Activated CD4-positive, alpha-beta T cell treated with anti-CD3 and anti-CD28 coated beads, Interleukin-2, amount 10 ng/mL, durations not matched to agents 7 days and 5 days (primary cell): ENCODE results near the gene PIGZ. TPM values are rescaled to one million over a fixed set of nuclear protein-coding genes. Genes with fewer than 3 reads are reported as not detected.
A peak's percentile ranks its signal among the peaks of the same experiment; 100 is the strongest.
"Not testable (repeated sequence)": the region's sequence is repeated elsewhere in the genome, so short reads cannot be mapped to it uniquely, and the experiment has no call there.

Experiments
- CTCF ChIA-PET: fragments of 350-600 bp; sonication (Branson Sonifier 250); formaldehyde crosslinking; loops from one replicate; lab custom pipeline; 2021; ENCODE audit warnings: antibody characterized with exemption; lab: Charles Lee
- POLR2A ChIA-PET: fragments of 350-600 bp; sonication (Branson Sonifier 250); formaldehyde crosslinking; loops from one replicate; lab custom pipeline; 2021; ENCODE audit warnings: antibody characterized with exemption; lab: Charles Lee
- DNase-seq: peaks from one replicate; pipeline ENCODE4 v3.0.0-alpha.2; 2020
- H3K27ac Mint-ChIP-seq: one replicate; pipeline ENCODE4 v1.8.0; 2021; ENCODE audit warnings: mild to moderate bottlenecking, moderate library complexity, mixed read lengths
- H3K27me3 Mint-ChIP-seq: one replicate; pipeline ENCODE4 v1.8.0; 2021; ENCODE audit warnings: mixed read lengths
- H3K36me3 Mint-ChIP-seq: one replicate; pipeline ENCODE4 v1.8.0; 2021; ENCODE audit warnings: low read depth, mixed read lengths
- H3K4me1 Mint-ChIP-seq: one replicate; pipeline ENCODE4 v1.8.0; 2021; ENCODE audit warnings: mixed read lengths
- H3K4me3 Mint-ChIP-seq: one replicate; pipeline ENCODE4 v1.8.0; 2021; ENCODE audit warnings: mild to moderate bottlenecking, moderate library complexity, mixed read lengths
- H3K9me3 Mint-ChIP-seq: one replicate; pipeline ENCODE4 v1.8.0; 2021; ENCODE audit warnings: mixed read lengths
- total RNA-seq, 2 experiments: library from RNA; stranded (reverse); gene quantifications; one replicate each; pipeline ENCODE4 v1.2.3, GENCODE V29; 2021

PIGZ gene
- total RNA-seq, 2 experiments from 2014 or later, result 2.6 to 2.7 TPM

DNA sequence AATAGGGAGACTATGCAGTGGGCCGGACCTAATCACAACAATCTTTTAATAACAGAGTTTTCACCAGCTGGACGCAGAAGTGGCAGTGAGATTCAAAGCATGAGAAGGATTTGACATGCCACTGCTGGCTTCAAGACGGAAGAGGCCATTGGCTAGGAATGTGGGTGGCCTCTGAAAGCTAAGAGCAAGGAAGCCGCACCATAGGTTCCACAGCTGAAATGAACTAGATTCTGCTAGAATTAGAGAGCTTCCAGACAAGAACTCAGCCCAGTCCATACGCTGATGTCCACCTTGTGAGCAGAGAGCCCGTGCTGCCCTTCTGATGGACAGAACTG is 19.4 kb downstream of the PIGZ start:
- H3K27me3 Mint-ChIP-seq, result peaks cover 6% of the 10 kb centered on the region
- POLR2A ChIA-PET, result no interaction called here
- H3K4me1 Mint-ChIP-seq, result peaks cover 4% of the 10 kb centered on the region
- H3K9me3 Mint-ChIP-seq, result no peaks in the 10 kb centered on the region
- DNase-seq, result no peak
- H3K4me3 Mint-ChIP-seq, result no peak overlapping the region
- H3K36me3 Mint-ChIP-seq, result peaks cover 3% of the 10 kb centered on the region
- H3K27ac Mint-ChIP-seq, result no peak overlapping the region
- CTCF ChIA-PET, result interaction anchor here (0.7 to 0.8 kb wide), 3 partner anchors 18 to 420 kb away, joined by 3 to 4 read pairs (median 3); no protein-coding TSS in a partner anchor

DNA sequence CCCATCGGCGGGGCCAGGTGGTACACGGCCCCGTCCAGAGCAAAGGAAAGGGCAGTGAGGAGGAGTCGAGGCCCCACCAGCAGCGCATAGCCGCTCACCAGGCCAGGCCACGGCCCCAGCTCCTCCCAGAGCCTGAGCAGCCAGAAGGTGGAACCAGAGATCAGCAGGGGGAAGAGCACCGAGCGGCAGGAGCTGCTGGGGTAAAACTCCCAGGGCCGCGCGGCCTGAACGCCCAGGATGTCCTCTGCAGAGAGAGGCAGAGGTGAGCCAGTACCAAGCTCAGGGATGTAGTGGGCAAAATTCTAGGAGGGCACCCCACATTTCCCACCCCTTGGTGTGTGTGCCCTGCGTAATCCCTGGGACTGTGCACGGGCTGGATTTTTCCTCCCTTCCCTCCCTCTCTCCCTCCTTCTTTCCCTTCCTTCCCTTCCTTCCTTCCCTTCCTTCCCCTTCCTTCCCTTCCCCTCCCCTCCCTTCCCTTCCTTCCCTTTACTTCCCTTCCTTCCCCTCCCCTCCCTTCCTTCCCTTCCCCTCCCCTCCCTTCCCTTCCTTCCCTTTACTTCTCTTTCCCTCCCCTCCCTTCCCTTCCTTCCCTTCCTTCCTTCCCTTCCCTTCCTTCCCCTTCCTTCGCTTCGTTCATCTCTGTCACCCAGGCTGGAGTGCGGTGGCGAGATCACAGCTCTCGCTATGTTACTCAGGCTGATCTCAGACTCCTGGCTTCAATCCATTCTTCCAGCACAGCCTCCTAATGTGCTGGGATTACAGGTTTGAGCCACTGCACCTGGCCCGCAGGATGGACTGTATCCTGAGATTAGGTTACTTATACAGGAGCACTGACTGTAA is 20.0 kb downstream of the PIGZ start:
- CTCF ChIA-PET, result interaction anchor here (0.8 kb wide), 1 partner anchor 30 kb away, joined by 3 read pairs; no protein-coding TSS in a partner anchor
- Mint-ChIP-seq H3K27ac (no peak overlapping the region), H3K9me3 (no peaks in the 10 kb centered on the region), H3K4me3 (no peak overlapping the region), H3K36me3 (peaks cover 3% of the 10 kb centered on the region), H3K4me1 (peaks cover 10% of the 10 kb centered on the region), H3K27me3 (peaks cover 6% of the 10 kb centered on the region)
- POLR2A ChIA-PET, result no interaction called here
- no peak for DNase-seq

DNA sequence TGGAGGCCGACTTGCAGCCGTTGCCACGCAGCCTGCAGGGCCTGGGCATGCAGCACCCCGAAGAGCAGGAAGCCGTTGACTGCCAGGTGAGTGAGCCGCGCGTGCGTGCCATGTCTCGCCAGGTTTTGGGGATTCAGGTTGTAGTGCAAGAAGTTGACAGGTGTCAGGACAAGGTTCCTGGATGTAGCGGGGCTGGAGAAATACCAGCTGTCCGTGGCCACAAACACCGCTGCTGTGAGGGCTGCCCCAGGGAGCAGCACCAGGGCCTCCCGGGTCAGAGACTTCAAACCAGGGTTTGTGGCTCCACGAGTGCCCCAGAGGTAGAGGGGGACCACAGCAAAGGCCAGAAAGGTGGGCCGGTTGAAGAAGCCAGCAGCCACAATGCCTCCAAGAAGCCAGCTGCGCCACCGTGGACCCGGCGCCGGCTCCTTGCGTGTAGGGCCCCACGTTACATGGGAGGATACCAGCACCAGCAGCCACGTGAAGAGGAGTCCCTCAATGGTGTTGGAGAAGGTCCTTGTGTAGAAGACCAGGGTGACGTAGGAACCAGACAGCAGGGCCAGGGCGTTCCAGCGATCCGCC is 20.7 kb downstream of the PIGZ start:
- CTCF ChIA-PET, result no interaction called here
- Mint-ChIP-seq H3K27ac (no peak overlapping the region), H3K4me1 (peaks cover 16% of the 10 kb centered on the region), H3K4me3 (no peak overlapping the region), H3K9me3 (no peaks in the 10 kb centered on the region), H3K27me3 (peaks cover under 1% of the 10 kb centered on the region), H3K36me3 (peaks cover 8% of the 10 kb centered on the region)
- DNase-seq, result no peak
- POLR2A ChIA-PET, result no interaction called here

DNA sequence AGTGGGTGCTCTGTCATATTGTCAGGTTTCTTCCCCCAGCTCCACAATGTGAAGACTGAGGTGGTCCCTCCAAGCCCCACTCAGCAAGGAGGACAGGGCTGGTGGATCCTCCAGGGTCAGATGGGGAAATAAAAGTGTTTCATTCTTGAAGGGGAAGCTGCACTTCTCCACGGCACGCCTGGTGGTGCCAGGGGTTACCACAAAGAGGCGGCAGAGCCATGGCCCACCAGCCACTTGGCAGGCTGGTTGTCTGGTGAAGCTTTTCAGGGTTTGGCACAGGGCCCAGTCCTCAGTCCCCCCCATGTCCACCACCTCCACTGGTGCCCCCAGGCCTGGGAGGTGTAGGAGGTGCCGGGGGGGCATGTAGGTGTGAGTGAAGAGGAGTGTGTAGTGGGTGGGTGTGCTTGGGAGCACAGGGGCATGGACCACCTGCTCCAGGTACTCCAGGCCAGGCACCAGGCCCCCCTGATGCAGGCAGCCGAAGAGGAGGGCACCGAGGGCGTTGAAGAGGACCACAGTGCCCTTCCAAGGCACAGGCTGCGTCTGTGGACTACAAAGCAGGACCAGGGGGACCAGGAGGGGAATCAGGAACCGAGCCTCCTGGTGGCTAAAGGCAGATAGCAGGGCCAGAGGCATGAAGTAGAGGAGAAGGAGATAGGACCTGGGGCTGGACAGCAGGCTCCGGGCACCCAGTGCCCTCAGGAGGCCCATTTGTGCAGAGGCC is 21.3 kb downstream of the PIGZ start:
- POLR2A ChIA-PET, result no interaction called here
- no peak overlapping the region for H3K27ac Mint-ChIP-seq
- DNase-seq, result no peak

DNA sequence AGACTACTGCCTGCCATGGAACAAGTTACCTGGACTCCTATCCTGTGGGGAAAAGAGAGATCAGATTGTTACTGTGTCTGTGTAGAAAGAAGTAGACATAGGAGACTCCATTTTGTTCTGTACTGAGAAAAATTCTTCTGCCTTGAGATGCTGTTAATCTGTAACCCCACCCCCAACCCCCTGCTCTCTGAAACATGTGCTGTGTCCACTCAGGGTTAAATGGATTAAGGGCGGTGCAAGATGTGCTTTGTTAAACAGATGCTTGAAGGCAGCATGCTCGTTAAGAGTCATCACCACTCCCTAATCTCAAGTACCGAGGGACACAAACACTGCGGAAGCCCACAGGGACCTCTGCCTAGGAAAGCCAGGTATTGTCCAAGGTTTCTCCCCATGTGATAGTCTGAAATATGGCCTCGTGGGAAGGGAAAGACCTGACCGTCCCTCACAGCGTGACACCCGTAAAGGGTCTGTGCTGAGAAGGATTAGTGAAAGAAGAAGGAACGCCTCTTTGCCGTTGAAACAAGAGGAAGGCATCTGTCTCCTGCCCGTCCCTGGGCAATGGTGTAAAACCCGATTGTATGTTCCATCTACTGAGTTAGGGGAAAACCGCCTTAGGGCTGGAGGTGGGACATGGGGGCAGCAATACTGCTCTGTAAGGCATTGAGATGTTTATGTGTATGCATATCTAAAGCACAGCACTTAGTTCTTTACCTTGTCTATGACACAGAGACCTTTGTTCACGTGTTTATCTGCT is 24.4 kb downstream of the PIGZ start:
- peak overlapping the region; percentile 94 for H3K4me3 Mint-ChIP-seq
- POLR2A ChIA-PET, H3K27me3 Mint-ChIP-seq, H3K9me3 Mint-ChIP-seq, DNase-seq: not testable (repeated sequence)
- H3K36me3 Mint-ChIP-seq, result peaks cover 18% of the 10 kb centered on the region
- H3K27ac Mint-ChIP-seq, result peak overlapping the region; percentile 52
- H3K4me1 Mint-ChIP-seq, result peaks cover 40% of the 10 kb centered on the region
- CTCF ChIA-PET, result interaction anchor here (3.0 kb wide), 1 partner anchor 25 kb away, joined by 15 read pairs; the partner anchor contains the start of gene PIGZ

More for the DNA sequence above, 21.3 kb downstream of the PIGZ start:
- H3K4me3 Mint-ChIP-seq, result no peak overlapping the region
- H3K9me3 Mint-ChIP-seq, result no peaks in the 10 kb centered on the region
- peaks cover 16% of the 10 kb centered on the region for H3K4me1 Mint-ChIP-seq
- H3K27me3 Mint-ChIP-seq, result no peaks in the 10 kb centered on the region
- peaks cover 9% of the 10 kb centered on the region for H3K36me3 Mint-ChIP-seq
- CTCF ChIA-PET, result no interaction called here

DNA sequence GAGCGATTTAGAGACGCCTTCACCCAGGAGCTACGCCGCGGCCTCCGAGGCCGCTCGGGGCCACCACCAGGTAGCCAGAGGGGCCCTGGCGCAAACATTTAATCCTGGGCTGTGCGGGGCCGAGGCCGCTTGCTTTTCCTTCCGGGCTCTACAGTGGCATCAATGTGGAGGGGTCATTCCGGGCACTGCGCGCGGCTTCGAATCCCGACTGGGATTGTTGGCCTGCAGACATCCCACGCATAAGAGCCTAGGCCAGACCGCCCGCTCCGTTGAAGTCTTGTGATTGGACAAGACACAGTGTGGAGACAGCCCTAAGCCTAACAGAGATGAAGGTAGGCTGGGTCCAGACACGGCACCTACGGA is 25.7 kb downstream of the PIGZ start:
- peak; percentile 22 for DNase-seq
- Mint-ChIP-seq H3K9me3 (no peaks in the 10 kb centered on the region), H3K4me3 (peak overlapping the region; percentile 94), H3K27me3 (no peaks in the 10 kb centered on the region), H3K4me1 (peaks cover 46% of the 10 kb centered on the region), H3K36me3 (peaks cover 28% of the 10 kb centered on the region), H3K27ac (peak overlapping the region; percentile 94)
- POLR2A ChIA-PET, result interaction anchor here (0.6 kb wide), 1 partner anchor 8 kb away, joined by 3 read pairs; no protein-coding TSS in a partner anchor
- CTCF ChIA-PET, result interaction anchor here (0.6 to 3.0 kb wide), 23 partner anchors 8 to 895 kb away, joined by 3 to 15 read pairs (median 4); partner anchors contain the start of genes PAK2, PIGZ and SENP5

DNA sequence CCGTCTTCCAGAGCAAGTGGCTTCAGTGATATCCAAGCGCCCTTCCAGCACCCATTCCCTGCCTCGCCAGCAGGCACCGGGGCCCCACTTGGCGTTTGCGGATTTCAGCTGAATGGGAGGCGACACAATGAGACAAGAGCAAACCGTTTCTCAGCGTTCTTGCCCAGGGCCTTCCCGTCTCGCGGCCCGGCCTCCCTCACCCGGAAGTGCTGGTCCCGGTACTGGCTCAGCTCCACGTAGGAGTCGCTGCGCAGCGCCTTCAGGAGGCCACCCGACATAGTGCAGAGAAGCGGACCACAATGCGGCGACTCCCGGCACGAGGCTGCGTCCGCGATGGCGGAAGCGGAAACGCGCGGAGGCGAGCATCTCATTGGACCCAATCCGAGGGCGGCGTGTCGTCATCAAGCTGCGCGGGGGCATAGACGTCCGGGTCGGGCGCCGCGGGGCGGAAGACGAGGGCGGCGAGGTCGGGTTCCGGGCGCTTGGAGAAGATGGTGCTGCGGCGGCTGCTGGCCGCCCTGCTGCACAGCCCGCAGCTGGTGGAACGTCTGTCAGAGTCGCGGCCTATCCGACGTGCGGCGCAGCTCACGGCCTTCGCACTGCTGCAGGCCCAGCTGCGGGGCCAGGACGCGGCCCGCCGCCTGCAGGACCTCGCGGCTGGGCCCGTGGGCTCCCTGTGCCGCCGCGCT is 26.3 kb downstream of the PIGZ start, which contains the start of gene NCBP2:
Gene NCBP2, minus strand, starts transcription at position 303 of the 689 bp plus-strand sequence. Its CDS starts 25 bp downstream, at position 278.
- DNase-seq, result peak; percentile 100
- peak within 1 kb of the TSS; percentile 94 for H3K4me3 Mint-ChIP-seq
- no peaks in the 10 kb centered on the region for H3K27me3 Mint-ChIP-seq
- H3K9me3 Mint-ChIP-seq, result no peaks in the 10 kb centered on the region
- ChIA-PET CTCF (interaction anchor here (0.5 to 3.0 kb wide), 28 partner anchors 8 to 896 kb away, joined by 3 to 15 read pairs (median 4); partner anchors contain the start of genes PAK2, PIGZ and SENP5), POLR2A (interaction anchor here (0.6 kb wide), 1 partner anchor 8 kb away, joined by 3 read pairs; no protein-coding TSS in a partner anchor)
- H3K4me1 Mint-ChIP-seq, result peaks cover 47% of the 10 kb centered on the region
- H3K36me3 Mint-ChIP-seq, result peaks cover 33% of the 10 kb centered on the region
- peak within 1 kb of the TSS; percentile 96 for H3K27ac Mint-ChIP-seq

DNA sequence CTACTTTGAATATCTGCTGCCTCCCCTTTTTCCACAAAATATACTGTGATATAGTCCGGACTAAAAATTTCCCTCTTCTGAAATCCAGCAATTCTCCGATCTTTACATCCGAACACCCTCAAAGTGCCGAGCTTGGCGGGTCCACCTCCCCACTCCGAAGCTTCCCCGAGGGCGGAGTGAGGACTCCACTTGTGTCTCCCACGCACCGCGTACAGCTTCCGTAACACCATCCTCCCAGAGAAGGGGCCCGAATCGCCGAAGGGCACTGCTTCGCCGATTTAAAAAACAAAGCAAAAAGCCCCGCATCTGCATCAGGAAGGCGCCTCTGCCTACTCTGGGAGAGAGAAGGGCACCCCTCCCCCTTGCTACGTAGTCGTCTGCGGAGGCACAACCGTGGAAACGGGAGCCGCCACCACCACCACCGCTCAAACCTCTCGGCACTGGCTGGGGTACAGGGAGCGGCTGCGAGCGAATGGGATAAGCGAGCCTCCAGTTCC is 26.9 kb downstream of the PIGZ start:
- Mint-ChIP-seq H3K27ac (peak overlapping the region; percentile 96), H3K27me3 (no peaks in the 10 kb centered on the region), H3K9me3 (no peaks in the 10 kb centered on the region), H3K36me3 (peaks cover 39% of the 10 kb centered on the region), H3K4me1 (peaks cover 53% of the 10 kb centered on the region), H3K4me3 (peak overlapping the region; percentile 94)
- DNase-seq, result peak; percentile 60
- ChIA-PET POLR2A (no interaction called here), CTCF (interaction anchor here (0.5 to 3.0 kb wide), 24 partner anchors 9 to 372 kb away, joined by 3 to 15 read pairs (median 4); partner anchors contain the start of genes PAK2, PIGZ and SENP5)

DNA sequence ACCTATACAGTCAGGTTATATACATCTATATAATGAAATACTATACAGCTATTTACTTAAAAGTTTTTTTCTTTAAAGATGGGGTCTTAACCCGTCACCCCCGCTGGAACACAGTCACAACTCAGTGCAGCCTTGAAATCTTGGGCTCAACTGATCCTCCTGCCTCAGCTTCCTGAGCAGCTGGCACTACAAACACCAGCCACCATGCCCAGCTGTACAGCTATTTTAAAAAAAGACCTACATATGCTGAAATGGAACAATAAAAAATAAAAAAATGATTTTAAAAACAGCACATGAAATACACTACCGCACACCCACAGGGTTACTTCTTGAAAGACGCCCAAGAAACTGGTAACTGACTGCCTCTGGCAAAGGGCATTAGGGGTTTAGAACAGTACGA is 30.1 kb downstream of the PIGZ start:
- Mint-ChIP-seq H3K4me1 (peaks cover 42% of the 10 kb centered on the region), H3K36me3 (peaks cover 56% of the 10 kb centered on the region), H3K4me3 (no peak overlapping the region), H3K27me3 (no peaks in the 10 kb centered on the region), H3K9me3 (no peaks in the 10 kb centered on the region), H3K27ac (no peak overlapping the region)
- DNase-seq, result no peak
- CTCF ChIA-PET, result interaction anchor here (0.6 to 1.3 kb wide), 4 partner anchors 21 to 366 kb away, joined by 3 to 5 read pairs (median 4); no protein-coding TSS in a partner anchor
- POLR2A ChIA-PET, result no interaction called here

DNA sequence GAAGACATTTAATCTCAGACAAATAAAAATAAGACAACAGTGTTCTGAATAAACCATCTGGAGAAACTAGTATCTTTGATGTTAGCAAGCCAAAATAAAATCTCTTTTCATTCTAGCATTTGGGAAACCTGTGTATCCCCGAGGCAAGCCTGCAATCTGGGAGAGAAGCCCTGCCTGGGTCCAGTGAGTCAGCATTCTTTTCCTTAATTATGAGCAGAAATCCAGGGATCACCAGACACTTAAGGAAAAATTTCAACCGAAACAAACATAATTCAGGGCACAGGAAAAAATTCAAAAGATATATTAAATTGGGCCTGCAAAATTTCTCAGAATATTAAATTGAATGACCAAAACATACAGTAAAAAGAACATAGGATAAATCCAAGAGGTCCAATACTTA is 30.5 kb downstream of the PIGZ start:
- ChIA-PET POLR2A (no interaction called here), CTCF (interaction anchor here (0.6 to 0.7 kb wide), 2 partner anchors 61 to 365 kb away, joined by 5 read pairs; no protein-coding TSS in a partner anchor)
- no peak for DNase-seq
- peaks cover 56% of the 10 kb centered on the region for H3K36me3 Mint-ChIP-seq
- H3K9me3 Mint-ChIP-seq, result no peaks in the 10 kb centered on the region
- no peaks in the 10 kb centered on the region for H3K27me3 Mint-ChIP-seq
- no peak overlapping the region for H3K4me3 Mint-ChIP-seq
- H3K27ac Mint-ChIP-seq, result no peak overlapping the region
- peaks cover 38% of the 10 kb centered on the region for H3K4me1 Mint-ChIP-seq

DNA sequence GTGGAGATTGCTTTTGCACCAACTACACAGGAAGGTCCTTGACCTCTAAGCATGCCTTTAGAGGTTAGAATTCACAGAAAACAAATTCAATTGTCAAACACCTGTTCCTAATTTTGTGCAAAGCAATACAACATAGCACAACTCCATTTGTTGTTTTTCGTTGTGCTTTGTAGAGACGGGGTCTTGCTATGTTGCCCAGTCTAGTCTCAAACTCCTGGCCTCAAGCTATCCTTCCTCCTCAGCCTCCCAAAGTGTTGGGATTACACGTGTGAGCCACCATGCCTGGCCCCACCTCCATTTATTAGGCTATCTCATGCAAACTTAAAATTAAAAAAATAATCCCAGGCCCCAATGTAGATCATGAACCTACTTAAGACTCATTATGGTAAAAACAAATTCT is 32.3 kb downstream of the PIGZ start:
- POLR2A ChIA-PET, result interaction anchor here (0.6 kb wide), 2 partner anchors 9 to 15 kb away, joined by 3 to 11 read pairs; no protein-coding TSS in a partner anchor
- Mint-ChIP-seq H3K4me3 (no peak overlapping the region), H3K4me1 (peaks cover 31% of the 10 kb centered on the region), H3K27ac (peak overlapping the region; percentile 21), H3K9me3 (no peaks in the 10 kb centered on the region), H3K36me3 (peaks cover 65% of the 10 kb centered on the region), H3K27me3 (no peaks in the 10 kb centered on the region)
- no peak for DNase-seq
- CTCF ChIA-PET, result no interaction called here
